ENCODE data around the gene SETX. TPM values are rescaled to one million over a fixed set of nuclear protein-coding genes. Genes with fewer than 3 reads are reported as not detected.

Gene SETX
- total RNA-seq, 1 donor from 2014 or later: 62.4 TPM

- no peak for DNase-seq (ENCODE audit: extremely low read depth, low read depth, low spot score)
These were observed 112.8 kb downstream of the SETX start for GRCh38 chr9:132241840-132242620.

DNA sequence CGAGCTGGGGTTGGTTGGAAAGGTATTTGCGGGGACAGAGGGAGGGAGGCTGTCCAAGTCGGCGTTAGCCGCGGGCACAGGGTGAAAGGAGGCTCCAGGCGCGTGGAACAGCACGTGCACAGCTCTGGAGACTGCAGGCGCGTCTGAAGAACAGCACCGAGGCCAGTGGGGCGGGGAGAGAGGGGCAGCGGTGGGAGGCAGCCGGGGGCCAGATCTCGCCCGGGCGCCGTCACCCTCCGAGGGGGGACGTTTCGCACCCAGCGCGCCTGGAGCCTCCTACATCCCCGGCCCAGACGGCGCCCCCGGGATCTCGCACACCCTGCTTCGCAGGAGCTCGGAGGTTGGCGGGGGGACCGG is 113.3 kb downstream of the SETX start:
- no peak for DNase-seq (ENCODE audit: extremely low read depth, low read depth, low spot score)

- no peak for DNase-seq (ENCODE audit: extremely low read depth, low read depth, low spot score)
These were observed 113.8 kb downstream of the SETX start for GRCh38 chr9:132240841-132241482.

DNA sequence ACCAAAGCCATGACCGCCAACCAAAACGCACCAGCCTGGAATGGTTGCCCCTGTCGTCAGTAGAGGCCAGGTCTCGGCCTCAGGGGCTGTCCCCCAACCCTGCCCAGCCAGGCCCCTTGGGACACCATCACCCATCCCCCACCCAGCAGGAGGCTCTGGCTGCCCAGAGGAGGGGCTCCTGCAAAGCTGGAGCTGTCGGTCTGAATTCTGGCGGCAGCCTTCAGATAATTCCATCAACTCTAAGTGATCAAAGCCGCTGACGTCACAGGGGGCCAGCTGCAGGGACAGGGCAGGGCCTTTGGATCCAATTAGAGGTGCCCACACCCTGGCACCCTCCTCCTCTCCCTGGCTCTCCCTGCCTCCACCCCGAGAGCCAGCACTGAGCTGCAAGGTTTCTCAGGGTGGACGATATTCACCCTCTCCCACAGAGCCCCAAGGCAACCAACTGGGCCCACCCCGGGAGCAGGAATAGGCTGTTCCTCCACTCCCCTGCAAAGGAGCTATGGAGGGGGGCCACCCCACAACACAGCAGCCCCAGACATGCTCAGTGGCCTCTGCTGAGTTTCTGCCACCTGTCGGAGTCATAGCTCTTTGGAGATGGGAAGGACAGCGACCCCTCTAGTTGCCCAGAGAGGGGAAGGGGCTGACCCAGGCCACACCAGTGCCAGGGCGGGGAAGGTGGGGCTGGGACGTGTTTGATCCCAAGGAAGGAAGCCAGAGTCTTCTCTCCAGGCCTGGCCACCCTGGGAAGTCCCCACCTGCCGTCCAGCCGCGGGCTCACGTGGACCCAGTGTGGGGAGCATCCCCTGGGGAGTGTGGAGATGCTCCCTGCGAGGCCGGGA is 114.6 kb downstream of the SETX start:
- no peak for DNase-seq (ENCODE audit: extremely low read depth, low read depth, low spot score)

DNA sequence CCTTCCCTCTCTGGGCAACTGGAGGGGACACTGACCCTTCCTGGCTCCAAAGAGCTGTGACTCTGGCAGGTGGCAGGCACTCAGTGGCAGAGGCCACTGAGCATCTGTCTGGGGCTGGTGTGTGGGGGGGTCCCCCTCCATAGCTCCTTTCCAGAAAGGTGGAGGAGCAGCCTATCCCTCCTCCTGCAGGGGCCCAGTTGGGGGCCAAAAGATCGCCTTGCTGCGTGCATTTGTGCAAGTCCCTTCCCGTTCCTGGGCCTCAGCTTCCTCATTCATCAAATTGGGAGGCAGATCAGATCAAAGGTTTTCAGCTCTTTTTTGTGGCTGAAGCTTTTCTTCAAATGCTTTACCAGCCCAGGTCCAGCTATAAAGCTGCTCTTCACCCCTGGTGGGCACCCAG is 115.3 kb downstream of the SETX start:
- DNase-seq (ENCODE audit: extremely low read depth, low read depth, low spot score): no peak

- no peak for DNase-seq (ENCODE audit: extremely low read depth, low read depth, low spot score)
These were observed 115.8 kb downstream of the SETX start for GRCh38 chr9:132238992-132239391.

DNA sequence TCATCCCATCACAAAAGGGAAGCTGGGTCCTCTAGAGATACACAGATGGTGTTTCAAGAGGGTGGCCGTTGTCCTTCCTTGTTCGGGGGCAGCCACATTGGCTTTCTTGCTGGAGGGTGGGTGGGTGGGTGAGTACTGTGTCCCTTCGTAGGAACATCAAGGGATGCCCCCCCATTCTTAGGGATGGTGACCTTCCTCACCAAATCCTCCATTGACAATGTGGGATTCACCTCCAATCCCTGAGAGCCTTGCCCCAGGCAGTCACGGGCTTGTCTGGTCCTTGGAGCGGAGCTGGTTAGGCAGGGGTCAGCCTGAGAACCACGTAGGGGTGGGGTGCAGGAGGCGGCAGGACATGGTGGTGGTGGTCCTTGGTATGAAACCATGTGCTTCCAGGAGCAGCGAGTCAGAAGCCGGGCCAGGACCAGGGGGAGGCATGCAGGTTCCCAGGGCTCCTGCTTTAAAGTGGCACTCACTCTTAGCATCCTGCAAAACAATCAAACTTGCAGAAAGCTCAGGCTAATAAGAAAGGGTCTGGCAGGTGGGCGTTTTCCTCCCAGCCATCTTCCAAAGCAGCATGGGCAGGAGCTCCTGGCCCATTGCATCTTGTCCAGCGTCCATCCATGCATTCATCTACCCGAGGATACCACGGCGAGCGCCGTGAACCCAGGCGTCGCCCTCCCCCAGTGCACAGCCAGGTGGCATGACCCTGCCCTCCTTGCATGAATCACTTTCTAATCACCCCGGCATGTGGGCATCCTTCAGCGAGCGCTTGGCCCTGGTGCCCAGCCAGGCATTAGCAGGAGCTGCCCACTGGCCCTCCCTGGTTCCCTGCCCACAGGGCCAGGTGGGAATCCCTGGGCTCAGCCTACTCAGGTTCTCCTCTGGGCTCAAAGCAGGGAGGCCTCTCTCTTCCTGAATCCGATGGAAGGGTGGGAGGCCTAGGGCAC is 116.5 kb downstream of the SETX start:
- DNase-seq (ENCODE audit: extremely low read depth, low read depth, low spot score): no peak

DNA sequence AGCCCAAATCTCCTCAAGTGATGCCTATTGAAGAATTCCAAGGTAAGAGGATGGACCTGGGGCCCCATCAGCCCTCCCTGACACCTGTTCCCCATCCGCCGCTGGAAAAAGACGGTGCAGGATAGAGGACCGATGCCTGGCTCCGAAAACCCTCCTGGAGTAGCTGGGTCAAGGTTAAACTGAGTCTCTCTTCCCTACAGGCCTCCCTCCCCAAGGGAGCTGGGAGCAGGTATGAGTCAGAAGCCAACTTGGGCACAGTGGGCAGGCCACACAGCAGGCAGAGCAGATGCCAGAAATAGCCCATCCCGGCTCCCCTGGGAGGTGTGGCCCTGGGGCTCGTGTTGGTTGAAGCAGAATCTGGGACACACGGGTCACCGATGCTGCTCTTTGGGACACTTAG is 117.3 kb downstream of the SETX start:
- DNase-seq (ENCODE audit: extremely low read depth, low read depth, low spot score): no peak

- no peak for DNase-seq (ENCODE audit: extremely low read depth, low read depth, low spot score)
These were observed 118.0 kb downstream of the SETX start for GRCh38 chr9:132236662-132237311.

- no peak for DNase-seq (ENCODE audit: extremely low read depth, low read depth, low spot score)
These were observed 118.7 kb downstream of the SETX start for GRCh38 chr9:132235894-132236661.

- DNase-seq (ENCODE audit: extremely low read depth, low read depth, low spot score): no peak
These were observed 119.7 kb downstream of the SETX start for GRCh38 chr9:132235125-132235524.

GRCh38 chr9:132234535-132234934 is 120.3 kb downstream of the SETX start:
- DNase-seq (ENCODE audit: extremely low read depth, low read depth, low spot score): no peak

- no peak for DNase-seq (ENCODE audit: extremely low read depth, low read depth, low spot score)
These were observed 121.6 kb downstream of the SETX start for GRCh38 chr9:132233138-132233537.

DNA sequence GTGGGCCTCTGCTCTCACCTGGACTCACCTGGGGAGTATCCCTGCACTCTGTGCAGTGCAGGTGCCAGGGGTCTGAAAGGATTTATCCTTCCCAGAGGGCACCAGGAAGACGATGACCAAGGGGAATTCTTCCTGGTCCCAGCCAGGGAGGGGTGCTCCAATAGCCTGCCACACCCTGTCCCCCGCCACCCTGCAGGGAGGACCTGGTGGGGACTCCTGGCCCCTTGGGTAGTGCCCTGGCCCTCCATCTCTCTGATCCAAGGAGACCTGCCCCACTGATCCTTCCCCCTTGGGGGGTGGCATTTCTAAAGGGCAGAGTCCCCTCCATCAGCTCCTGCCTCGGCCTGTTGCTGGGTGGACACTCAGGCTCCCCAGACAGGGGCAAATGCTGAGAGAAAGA is 122.3 kb downstream of the SETX start:
- DNase-seq (ENCODE audit: extremely low read depth, low read depth, low spot score): no peak

GRCh38 chr9:132231019-132231701 is 123.6 kb downstream of the SETX start:
- no peak for DNase-seq (ENCODE audit: extremely low read depth, low read depth, low spot score)

GRCh38 chr9:132230605-132231004 is 124.2 kb downstream of the SETX start:
- DNase-seq (ENCODE audit: extremely low read depth, low read depth, low spot score): no peak

- no peak for DNase-seq (ENCODE audit: extremely low read depth, low read depth, low spot score)
These were observed 126.7 kb downstream of the SETX start for GRCh38 chr9:132228062-132228461.

- DNase-seq (ENCODE audit: extremely low read depth, low read depth, low spot score): no peak
These were observed 128.0 kb downstream of the SETX start for GRCh38 chr9:132226571-132227430.
